ENCODE data around the gene PDIK1L. TPM values are rescaled to one million over a fixed set of nuclear protein-coding genes. Genes with fewer than 3 reads are reported as not detected.
A peak's percentile ranks its signal among the peaks of the same experiment; 100 is the strongest.

PDIK1L gene
- total and polyA plus RNA-seq, 9 of the 15 experiments (the other 6 are each of a cell fraction or from before 2014, with no cell fraction given): 12.8 to 30.2 (median 21.5) TPM

- TF ChIP-seq PATZ1 (CRISPR knock-in tag; IDR thresholded peaks at IDR 0.05; ENCODE audit: borderline replicate concordance) (no peak), THRA (IDR thresholded peaks at IDR 0.05) (no peak), TFAP4 (CRISPR knock-in tag; IDR thresholded peaks at IDR 0.05; ENCODE audit: borderline replicate concordance) (peak; percentile 30; the same call in 1 of the 2 replicates), ZNF785 (CRISPR knock-in tag; IDR thresholded peaks at IDR 0.05) (0 out of 2 replicates have a peak, but pooled peaks have one; percentile 12), CTCF (IDR thresholded peaks at IDR 0.05 in 2 of 3, conservative IDR thresholded peaks at IDR 0.05 in 1 of 3; ENCODE audit: insufficient read depth in 2 of 3, low read depth in 1 of 3, low read length in 3 of 3) (no peak), CREM (IDR thresholded peaks at IDR 0.05; ENCODE audit: low read depth) (peak; percentile 89), ERF (CRISPR knock-in tag; IDR thresholded peaks at IDR 0.05) (no peak; the same call in 1 of the 2 replicates), ZBTB49 (CRISPR knock-in tag; IDR thresholded peaks at IDR 0.05; ENCODE audit: borderline replicate concordance) (no peak), HSF4 (CRISPR knock-in tag; IDR thresholded peaks at IDR 0.05; ENCODE audit: borderline replicate concordance) (peak; percentile 11; the same call in 1 of the 2 replicates), ETV5 (CRISPR knock-in tag; IDR thresholded peaks at IDR 0.05; ENCODE audit: low read depth) (peak; percentile 47; the same call in 1 of the 2 replicates), GABPA (tag; conservative IDR thresholded peaks at IDR 0.05; ENCODE audit: low read depth) (peak; percentile 47), NCOA4 (IDR thresholded peaks at IDR 0.05; ENCODE audit: partially characterized antibody) (no peak), ARHGAP35 (IDR thresholded peaks at IDR 0.05; ENCODE audit: partially characterized antibody) (no peak), ZNF551 (CRISPR knock-in tag; IDR thresholded peaks at IDR 0.05) (no peak), E2F6 (IDR thresholded peaks at IDR 0.05; ENCODE audit: borderline replicate concordance in 1 of 2, extremely low read depth in 1 of 2, insufficient read depth in 1 of 2, insufficient read length in 1 of 2, low read depth in 1 of 2, low read length in 1 of 2, poor library complexity in 1 of 2, severe bottlenecking in 1 of 2) (no peak)
Observed at GRCh38 chr1:26126321-26127084, 14.9 kb downstream of the PDIK1L start (continued).
